ENCODE measurements around the gene WNT9B. TPM values are rescaled to one million over a fixed set of nuclear protein-coding genes. Genes with fewer than 3 reads are reported as not detected.
A peak's percentile ranks its signal among the peaks of the same experiment; 100 is the strongest.

WNT9B gene
- total and polyA plus RNA-seq, 7 experiments from 2014 or later = not detected

GRCh38 chr17:46929413-46929812, 78.0 kb downstream of the WNT9B start:
- Histone ChIP-seq H3K9me3 (ENCODE audit: control insufficient read depth in 2 of 3, low read length in 3 of 3) (no peaks in the 10 kb centered on the region), H3K27ac (ENCODE audit: low read depth, low read length) (no peak overlapping the region), H3K27me3 (ENCODE audit: control insufficient read depth in 2 of 2, insufficient read depth in 2 of 2, low read length in 2 of 2) (no peaks in the 10 kb centered on the region), H3K36me3 (ENCODE audit: control insufficient read depth in 2 of 3, insufficient read depth in 3 of 3, low read length in 3 of 3) (peaks cover 14 to 48% (median 21%) of the 10 kb centered on the region in 3 experiments), H3K4me1 (ENCODE audit: control insufficient read depth in 2 of 2, insufficient read depth in 2 of 2, low read length in 2 of 2) (peaks cover 9 to 25% of the 10 kb centered on the region in 2 donors), H3K4me3 (ENCODE audit: low read length) (no peak overlapping the region)
- DNase-seq (no peak), ATAC-seq (no peak)
- Mint-ChIP-seq H3K27ac (peak overlapping the region in 1 of 9 donors; percentile 8), H3K4me3 (no peak overlapping the region), H3K27me3 (no peaks in the 10 kb centered on the region), H3K4me1 (peaks cover 38 to 54% (median 47%) of the 10 kb centered on the region in 7 donors), H3K9me3 (no peaks in the 10 kb centered on the region), H3K36me3 (peaks cover 0 to 38% (median 11%) of the 10 kb centered on the region in 5 donors)
- intact Hi-C loops (cut with micrococcal nuclease) = loop anchor here in 1 of 2 donors (10.0 kb wide), 1 partner anchor 1345 kb away; no protein-coding TSS in a partner anchor
- POLR2A ChIA-PET = no interaction called here
- CTCF ChIA-PET = no interaction called here

DNA sequence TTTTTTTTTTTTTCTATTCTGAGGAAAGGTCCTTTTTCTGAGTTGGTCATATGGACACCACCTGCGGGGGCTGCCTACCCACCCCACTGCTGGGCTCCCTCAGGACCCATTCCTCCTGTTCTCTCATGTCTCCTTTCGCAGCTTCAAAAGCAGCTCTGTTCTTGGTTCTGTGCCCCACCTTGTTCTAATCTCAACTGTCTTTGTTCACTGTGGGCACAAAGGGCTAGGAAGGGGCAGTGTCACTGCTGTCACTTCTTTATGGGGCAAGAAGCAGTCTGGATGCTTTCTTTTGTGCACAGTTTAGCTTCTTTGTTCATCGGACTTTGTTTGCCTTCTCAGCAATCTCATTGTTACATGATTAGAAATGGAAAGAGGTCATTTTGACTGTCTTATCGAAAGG, 78.7 kb downstream of the WNT9B start:
- no peak overlapping the region for H3K27ac Mint-ChIP-seq

DNA sequence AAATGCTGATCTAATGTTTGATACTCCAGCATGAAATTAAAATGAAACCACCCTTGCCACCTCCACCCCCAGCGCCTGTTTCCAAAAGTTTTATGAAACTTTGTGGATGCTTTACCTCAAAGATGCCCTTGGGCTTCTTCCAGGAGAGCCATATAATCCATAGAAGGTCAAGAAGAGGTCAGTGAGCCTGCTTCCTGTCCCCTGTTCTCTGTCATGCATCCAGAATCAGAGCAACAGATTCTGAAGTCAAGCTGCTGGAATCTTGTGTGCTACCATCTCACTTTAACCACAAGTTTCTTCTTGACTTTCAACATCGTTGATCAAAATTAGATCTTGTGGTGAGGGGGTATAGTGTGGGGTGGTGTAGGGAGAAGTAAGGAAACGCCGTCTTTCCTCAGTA, 80.2 kb downstream of the WNT9B start:
- Histone ChIP-seq H3K27ac (ENCODE audit: low read depth, low read length) (no peak overlapping the region), H3K4me1 (ENCODE audit: control insufficient read depth in 2 of 2, insufficient read depth in 2 of 2, low read length in 2 of 2) (peaks cover 2 to 10% of the 10 kb centered on the region in 2 donors), H3K27me3 (ENCODE audit: control insufficient read depth in 2 of 2, insufficient read depth in 2 of 2, low read length in 2 of 2) (no peaks in the 10 kb centered on the region), H3K4me3 (ENCODE audit: low read length) (no peak overlapping the region), H3K9me3 (ENCODE audit: control insufficient read depth in 2 of 3, low read length in 3 of 3) (no peaks in the 10 kb centered on the region), H3K36me3 (ENCODE audit: control insufficient read depth in 2 of 3, insufficient read depth in 3 of 3, low read length in 3 of 3) (peaks cover 21 to 70% (median 27%) of the 10 kb centered on the region in 3 experiments)
- CTCF ChIA-PET = no interaction called here
- no peak overlapping the region for H3K4me3 Mint-ChIP-seq
- intact Hi-C loops (cut with micrococcal nuclease) = no loop called here
- ATAC-seq (no peak), DNase-seq (no peak)
- peaks cover 3 to 46% (median 13%) of the 10 kb centered on the region in 5 donors for H3K36me3 Mint-ChIP-seq
- POLR2A ChIA-PET = no interaction called here
- peaks cover 23 to 33% (median 25%) of the 10 kb centered on the region in 7 donors for H3K4me1 Mint-ChIP-seq
- no peak overlapping the region for H3K27ac Mint-ChIP-seq
- H3K9me3 Mint-ChIP-seq = no peaks in the 10 kb centered on the region
- H3K27me3 Mint-ChIP-seq = no peaks in the 10 kb centered on the region

More for the DNA sequence above, 78.7 kb downstream of the WNT9B start:
- ChIA-PET POLR2A (no interaction called here), CTCF (no interaction called here)
- Histone ChIP-seq H3K9me3 (ENCODE audit: control insufficient read depth in 2 of 3, low read length in 3 of 3) (no peaks in the 10 kb centered on the region), H3K27me3 (ENCODE audit: control insufficient read depth in 2 of 2, insufficient read depth in 2 of 2, low read length in 2 of 2) (no peaks in the 10 kb centered on the region), H3K27ac (ENCODE audit: low read depth, low read length) (no peak overlapping the region), H3K36me3 (ENCODE audit: control insufficient read depth in 2 of 3, insufficient read depth in 3 of 3, low read length in 3 of 3) (peaks cover 14 to 55% (median 21%) of the 10 kb centered on the region in 3 experiments), H3K4me3 (ENCODE audit: low read length) (no peak overlapping the region), H3K4me1 (ENCODE audit: control insufficient read depth in 2 of 2, insufficient read depth in 2 of 2, low read length in 2 of 2) (peaks cover 3 to 19% of the 10 kb centered on the region in 2 donors)
- Mint-ChIP-seq H3K36me3 (peaks cover 0 to 39% (median 11%) of the 10 kb centered on the region in 5 donors), H3K9me3 (no peaks in the 10 kb centered on the region), H3K27me3 (no peaks in the 10 kb centered on the region), H3K4me1 (peaks cover 34 to 48% (median 41%) of the 10 kb centered on the region in 7 donors), H3K4me3 (peak overlapping the region in 1 of 10 donors; percentile 22)
- DNase-seq = no peak
- intact Hi-C loops (cut with micrococcal nuclease) = no loop called here
- no peak for ATAC-seq

DNA sequence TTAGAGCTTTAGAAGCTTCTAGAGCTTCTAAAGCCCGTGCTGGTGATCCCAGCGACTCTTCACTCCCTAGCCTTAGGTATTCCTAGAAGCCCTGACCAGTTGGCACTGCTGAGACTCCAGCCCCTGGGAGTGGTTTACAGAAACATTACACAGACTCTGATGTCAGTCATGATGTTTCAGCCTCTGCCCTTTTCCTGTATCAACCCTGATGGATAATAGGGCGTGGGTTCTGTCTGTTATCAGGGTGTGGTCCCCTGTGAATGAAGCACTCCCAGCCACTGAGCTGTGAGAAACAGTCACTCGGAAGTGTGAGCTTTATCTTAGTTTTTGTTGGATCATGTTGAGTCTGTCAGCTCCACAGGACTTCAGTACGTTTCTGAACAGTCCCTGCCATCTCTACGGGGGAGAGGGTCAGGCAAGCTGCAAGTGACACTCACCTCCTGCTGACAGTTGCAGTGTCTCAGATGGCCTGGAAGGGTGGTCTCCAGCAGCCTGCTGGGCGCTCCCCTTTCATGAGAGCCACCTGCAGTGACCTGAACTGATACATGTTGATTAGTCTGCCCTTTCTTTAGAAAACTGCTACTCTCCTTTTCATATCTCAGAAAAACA, 84.4 kb downstream of the WNT9B start:
- Mint-ChIP-seq H3K27me3 (no peaks in the 10 kb centered on the region), H3K9me3 (no peaks in the 10 kb centered on the region), H3K36me3 (peaks cover 7 to 59% (median 13%) of the 10 kb centered on the region in 5 donors), H3K27ac (peak overlapping the region in 2 of 9 donors; percentile 28 to 52), H3K4me3 (no peak overlapping the region), H3K4me1 (peaks cover 0 to 5% (median 0%) of the 10 kb centered on the region in 7 donors)
- intact Hi-C loops (cut with micrococcal nuclease) = no loop called here
- POLR2A ChIA-PET = no interaction called here
- no peak overlapping the region for H3K27ac ChIP-seq (ENCODE audit: low read depth, low read length)
- CTCF ChIA-PET = interaction anchor here (0.5 to 1.3 kb wide), 2 partner anchors 81 to 94 kb away, joined by 3 read pairs; no protein-coding TSS in a partner anchor
- H3K9me3 ChIP-seq (ENCODE audit: control insufficient read depth in 2 of 3, low read length in 3 of 3) = no peaks in the 10 kb centered on the region
- H3K4me3 ChIP-seq (ENCODE audit: low read length) = no peak overlapping the region
- no peaks in the 10 kb centered on the region for H3K4me1 ChIP-seq (ENCODE audit: control insufficient read depth in 2 of 2, insufficient read depth in 2 of 2, low read length in 2 of 2)
- DNase-seq (no peak), ATAC-seq (no peak)
- no peaks in the 10 kb centered on the region for H3K27me3 ChIP-seq (ENCODE audit: control insufficient read depth in 2 of 2, insufficient read depth in 2 of 2, low read length in 2 of 2)
- peaks cover 26 to 98% (median 27%) of the 10 kb centered on the region in 3 experiments for H3K36me3 ChIP-seq (ENCODE audit: control insufficient read depth in 2 of 3, insufficient read depth in 3 of 3, low read length in 3 of 3)

Other genes starting within 250 kb of the WNT9B start
- under 1 TPM in 1 of 5 experiments, not detected in 4; 0.24 TPM for gene WNT3, start 32.9 kb upstream of the WNT9B start, total RNA-seq
- gene WNT3, start 32.9 kb upstream of the WNT9B start, polyA plus RNA-seq = under 1 TPM in 1 of 2 donors, not detected in 1; 0.07 TPM
- gene GOSR2, start 71.6 kb downstream of the WNT9B start, total RNA-seq = 10 to 100 TPM; 62.1 to 95.5 (median 71.0) TPM
- 10 to 100 TPM; 44.5 to 58.7 TPM for gene GOSR2, start 71.6 kb downstream of the WNT9B start, polyA plus RNA-seq
- gene RPRML, start 127.7 kb downstream of the WNT9B start, total RNA-seq = not detected
- not detected for gene RPRML, start 127.7 kb downstream of the WNT9B start, polyA plus RNA-seq